ENCODE results near the gene ASGR2. TPM values are rescaled to one million over a fixed set of nuclear protein-coding genes. Genes with fewer than 3 reads are reported as not detected.
"Not testable (repeated sequence)": the region's sequence is repeated elsewhere in the genome, so short reads cannot be mapped to it uniquely, and the experiment has no call there.

The ASGR2 gene
- polyA plus RNA-seq, 1 donor, result 0.36 TPM

DNA sequence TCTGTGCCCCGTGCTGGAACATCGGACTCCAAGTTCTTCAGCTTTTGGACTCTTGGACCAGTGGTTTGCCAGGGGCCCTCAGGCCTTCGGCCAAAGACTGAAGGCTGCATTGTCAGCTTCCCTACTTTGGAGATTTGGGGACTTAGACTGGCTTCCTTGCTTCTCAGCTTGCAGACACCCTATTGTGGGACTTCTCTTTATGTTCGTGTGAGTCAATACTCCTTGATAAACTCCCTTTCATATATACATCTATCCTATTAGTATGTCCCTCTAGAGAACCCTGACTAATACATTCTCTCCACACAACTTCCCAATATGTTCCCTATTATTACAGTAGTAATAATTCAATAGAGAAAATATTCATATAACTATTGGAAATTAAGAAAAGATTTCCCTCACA lies 9.2 kb upstream of the ASGR2 start:
- no peak for DNase-seq

- DNase-seq, result no peak
Observed at GRCh38 chr17:7122381-7122780, 7.8 kb upstream of the ASGR2 start.

- DNase-seq, result not testable (repeated sequence)
Observed at GRCh38 chr17:7120635-7121034, 6.0 kb upstream of the ASGR2 start.

- DNase-seq, result no peak
Observed at GRCh38 chr17:7120123-7120522, 5.5 kb upstream of the ASGR2 start.

- no peak for DNase-seq
Observed at GRCh38 chr17:7119314-7119713, 4.7 kb upstream of the ASGR2 start.

GRCh38 chr17:7114875-7115614 lies 423 bp upstream of the ASGR2 start:
- no peak for DNase-seq

DNA sequence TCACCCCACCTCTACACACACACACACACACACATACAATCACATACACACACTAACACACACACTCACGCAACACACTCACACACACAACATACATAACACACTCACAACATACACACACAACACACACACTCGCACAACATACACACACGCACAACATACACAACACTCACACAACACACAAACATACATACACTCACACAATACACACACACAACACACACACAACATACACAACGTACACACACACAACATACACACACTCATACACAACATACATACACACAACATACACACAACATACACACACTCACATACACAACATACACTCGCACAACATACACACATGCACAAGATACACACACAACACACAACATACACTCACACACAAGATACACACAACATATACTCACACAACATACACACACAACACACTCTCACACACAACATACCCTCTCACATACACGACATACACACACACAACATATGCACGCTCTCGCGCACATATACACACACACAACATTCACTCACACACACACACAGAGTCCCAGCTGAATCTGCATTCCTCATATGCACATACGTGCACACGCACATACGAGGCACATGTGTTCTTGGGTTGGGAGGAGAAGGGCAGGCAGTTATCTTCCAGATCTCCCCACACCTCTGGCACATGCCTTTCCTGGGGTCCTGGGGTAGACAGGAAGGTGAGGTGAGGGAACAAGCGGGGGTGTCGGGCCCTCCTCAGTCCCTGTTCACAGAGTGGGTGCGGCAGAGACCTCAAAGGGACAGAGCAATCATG lies 1.1 kb downstream of the ASGR2 start:
- no peak for DNase-seq

DNA sequence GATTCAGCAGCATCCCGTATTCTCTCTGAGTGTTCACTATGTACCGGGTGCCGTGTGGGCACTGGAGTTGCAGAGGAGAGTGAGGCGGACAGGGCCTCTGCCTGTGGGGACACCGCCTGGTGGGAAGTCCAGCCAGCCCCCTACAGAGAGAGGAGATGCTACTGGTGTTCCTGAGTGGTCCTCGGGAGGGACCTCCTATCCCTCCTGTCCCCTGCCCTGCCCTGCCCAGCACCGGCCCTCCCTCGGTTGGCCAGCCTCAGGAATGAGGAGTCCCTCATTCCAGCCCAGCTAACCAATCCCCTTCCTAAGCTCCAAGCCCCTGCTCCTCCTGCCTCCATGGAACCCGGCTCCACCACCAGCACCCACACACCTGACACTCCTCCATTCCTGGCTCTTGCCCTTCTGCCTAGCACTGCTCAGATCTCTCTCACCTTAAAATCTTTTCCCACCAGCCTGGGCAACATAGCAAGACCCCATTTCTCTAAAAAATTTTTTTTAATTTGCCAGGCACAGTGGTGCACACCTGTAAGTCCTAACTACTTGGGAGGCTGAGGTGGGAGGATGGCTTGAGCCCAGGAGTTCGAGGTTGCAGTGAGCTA lies 2.0 kb downstream of the ASGR2 start:
- no peak for DNase-seq

DNA sequence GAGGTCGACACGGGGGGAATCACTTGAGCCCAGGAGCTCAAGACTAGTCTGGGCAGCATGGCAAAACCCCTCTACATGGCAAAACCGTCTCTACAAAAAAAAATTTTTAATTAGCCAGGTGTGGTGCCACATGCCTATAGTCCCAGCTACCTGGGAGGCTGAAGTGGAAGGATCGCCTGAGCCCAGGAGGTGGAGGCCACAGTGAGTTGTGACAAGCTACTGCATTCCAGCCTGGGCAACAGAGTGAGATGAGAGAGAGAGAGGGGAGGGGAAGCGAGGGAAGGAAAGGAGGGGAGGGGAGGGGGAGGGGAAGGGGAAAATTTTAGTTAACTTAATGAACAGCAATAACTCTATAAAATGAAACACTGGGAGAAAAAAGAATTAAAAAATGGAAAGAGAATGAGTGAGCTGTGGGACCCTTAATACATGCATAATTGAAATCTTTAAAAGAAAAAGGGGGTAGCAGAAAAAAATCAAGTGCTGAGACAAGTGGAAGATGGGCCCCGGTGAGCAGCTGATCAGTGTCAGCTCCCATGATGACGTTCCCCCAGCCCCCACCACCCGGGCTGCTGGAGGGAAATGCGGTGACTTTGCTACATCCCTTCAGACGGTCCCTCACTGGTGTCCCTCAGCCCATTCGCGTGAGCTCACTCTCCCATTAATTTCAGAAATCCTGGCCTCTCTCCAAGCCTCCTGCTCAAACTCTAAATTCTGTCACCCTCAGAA lies 2.7 kb downstream of the ASGR2 start:
- DNase-seq, result no peak

DNA sequence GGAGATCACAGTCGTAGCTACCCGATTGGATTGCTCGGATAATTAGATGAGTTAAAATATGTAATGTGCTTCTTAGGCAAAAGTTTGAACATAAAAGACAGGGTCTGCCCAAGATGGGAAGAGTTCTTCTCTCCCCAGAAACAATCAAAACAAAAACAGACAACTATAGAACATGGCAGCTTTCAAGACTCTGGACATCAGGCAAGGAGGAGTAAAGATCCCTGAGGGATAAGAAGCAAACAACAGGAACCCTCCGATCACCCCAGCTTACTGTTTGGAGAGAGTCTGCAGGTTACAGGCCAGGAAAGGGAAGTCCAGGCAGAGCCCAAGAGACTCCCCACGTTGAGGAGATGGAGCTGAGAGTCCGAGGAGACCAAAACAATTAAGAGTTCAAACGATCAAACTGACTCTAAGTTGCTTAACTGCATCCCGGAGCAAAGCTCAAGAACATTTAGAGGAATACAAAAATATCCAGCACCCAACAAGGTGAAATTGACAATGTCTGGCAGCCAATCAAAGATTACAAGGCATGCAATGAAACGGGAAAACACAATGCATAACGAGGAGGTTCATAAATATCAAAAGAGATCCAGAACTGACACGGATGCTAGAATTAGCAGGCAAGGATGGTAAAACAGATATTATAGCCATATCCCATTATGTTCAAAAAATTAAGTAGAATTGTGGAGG lies 3.9 kb downstream of the ASGR2 start:
- no peak for DNase-seq

DNA sequence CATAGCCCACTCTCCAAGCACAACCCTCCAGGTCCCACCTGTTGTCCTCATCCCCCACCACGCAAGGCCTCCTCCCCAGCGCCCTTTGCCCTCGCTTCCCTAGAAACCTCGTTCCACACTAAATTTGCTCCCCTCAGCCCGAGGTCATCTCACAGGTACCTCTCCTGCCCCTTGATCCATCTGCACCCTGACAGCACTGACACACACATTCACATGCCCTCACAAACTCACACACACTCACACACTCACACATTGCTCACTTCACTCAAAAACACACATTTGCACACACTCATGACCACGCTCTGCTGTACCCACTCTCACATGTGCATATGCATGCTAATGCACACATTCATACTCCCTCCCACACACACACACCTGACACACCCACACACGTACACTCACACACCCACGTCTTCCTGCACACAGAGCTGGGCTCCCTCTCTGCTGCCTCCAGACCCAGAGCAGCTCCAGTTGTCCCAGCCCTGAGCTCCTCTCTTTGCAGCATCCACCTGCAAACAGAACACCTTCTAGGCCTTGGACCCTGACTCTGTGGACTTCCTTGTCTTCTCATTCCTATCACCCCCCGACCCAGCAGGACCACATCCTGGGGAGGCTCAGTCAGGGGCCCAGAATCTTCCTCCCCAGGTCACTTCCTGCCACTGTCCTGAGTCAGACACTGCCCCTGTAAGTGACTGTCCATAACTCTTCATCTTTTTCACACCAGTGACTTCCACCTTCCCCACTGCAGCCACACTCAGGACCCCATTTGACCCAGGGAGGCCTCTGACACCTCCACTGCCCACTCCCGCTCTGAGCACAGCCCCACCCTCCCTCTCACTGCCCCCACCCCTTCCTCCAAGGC lies 4.9 kb downstream of the ASGR2 start:
- no peak for DNase-seq

DNA sequence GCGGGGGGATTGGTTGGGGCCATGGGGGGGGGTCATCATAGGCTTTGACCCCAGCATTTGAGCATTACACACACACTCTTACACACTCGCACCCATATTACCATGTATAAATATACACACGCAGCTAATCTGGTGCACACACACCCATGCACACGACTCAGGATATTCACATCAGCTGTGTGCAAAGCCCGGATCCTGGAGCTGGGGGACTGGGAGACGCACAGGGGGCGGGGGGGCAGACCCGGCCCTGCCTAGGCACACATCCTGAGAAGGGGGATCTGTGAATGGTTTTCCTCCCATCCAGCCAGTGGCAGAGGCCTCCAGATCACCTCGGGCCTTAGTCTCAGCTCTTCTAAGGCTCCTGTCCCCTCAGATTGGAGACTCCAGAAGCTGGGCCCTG lies 5.6 kb downstream of the ASGR2 start:
- no peak for DNase-seq

GRCh38 chr17:7108560-7108925 lies 6.1 kb downstream of the ASGR2 start:
- no peak for DNase-seq

GRCh38 chr17:7107795-7108559 lies 6.6 kb downstream of the ASGR2 start:
- no peak for DNase-seq

DNA sequence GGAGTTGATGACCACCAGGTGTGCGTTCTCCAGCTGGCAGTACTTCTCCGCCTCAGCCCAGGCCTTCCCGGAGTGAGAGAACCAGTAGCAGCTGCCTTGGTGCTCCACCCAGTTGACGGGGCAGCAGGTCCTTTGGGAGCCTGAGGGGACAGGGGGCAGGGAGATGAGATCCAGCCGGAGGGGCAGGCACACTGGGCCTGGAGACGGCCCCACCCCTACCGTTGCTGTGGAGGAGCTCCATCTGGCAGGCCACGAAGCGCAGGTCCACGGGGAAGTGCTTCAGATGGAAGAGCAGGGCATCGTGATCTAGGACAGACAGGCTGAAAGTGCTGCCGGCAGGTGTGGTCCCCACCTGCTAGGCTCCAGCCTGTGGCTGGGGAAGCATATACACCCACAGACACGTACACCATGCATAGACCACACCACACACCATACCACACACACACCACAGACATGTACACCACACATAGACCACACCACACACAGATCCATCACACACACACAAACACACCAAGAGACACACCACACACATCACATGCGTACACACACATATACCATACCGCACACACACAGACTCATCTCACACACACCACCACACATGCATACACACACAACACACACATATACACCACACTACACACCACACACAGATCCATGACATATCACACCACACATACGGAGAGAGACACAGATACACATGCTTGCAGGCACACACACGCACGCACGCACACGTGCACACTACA lies 7.4 kb downstream of the ASGR2 start:
- no peak for DNase-seq

GRCh38 chr17:7102421-7102820 lies 12.2 kb downstream of the ASGR2 start:
- no peak for DNase-seq

DNA sequence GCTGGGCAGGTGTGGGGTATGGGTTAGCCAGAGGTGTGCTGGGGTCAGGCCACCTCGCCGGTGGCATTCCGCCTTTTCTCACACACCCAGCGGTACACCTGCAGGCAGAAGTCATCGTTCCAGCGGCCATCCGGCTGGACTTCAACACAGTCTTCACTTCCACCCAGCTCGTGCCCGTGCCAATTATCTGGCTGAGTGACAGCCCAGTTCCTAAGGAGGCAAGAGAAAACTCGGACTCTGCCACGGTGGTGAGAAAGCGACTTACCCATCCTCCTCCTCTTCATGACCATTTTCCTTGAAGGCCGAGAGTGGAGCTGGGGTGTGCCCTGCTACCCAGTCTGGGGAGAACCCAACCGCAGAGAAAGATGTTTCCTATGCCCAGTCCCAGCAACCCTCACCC lies 13.1 kb downstream of the ASGR2 start:
- no peak for DNase-seq

GRCh38 chr17:7100641-7101379 lies 13.8 kb downstream of the ASGR2 start:
- not testable (repeated sequence) for DNase-seq

GRCh38 chr17:7098802-7099459 lies 15.7 kb downstream of the ASGR2 start:
- no peak for DNase-seq

All from hindlimb muscle (tissue), 1 donor.